ENCODE results near the gene MYL4.

The MYL4 gene

GRCh38 chr17:47243737-47244598, 34.8 kb downstream of the MYL4 start:
- no peak for DNase-seq (ENCODE audit: low read depth in 1 of 2, low spot score in 1 of 2)
- no peak for TF ChIP-seq JUND (IDR thresholded peaks at IDR 0.05; ENCODE audit: low read depth)
- in situ Hi-C loops (cut with HindIII; ENCODE audit: low pct_unique_long_range_greater_than_20kb, low sequenced_read_pairs), result no loop called here

DNA sequence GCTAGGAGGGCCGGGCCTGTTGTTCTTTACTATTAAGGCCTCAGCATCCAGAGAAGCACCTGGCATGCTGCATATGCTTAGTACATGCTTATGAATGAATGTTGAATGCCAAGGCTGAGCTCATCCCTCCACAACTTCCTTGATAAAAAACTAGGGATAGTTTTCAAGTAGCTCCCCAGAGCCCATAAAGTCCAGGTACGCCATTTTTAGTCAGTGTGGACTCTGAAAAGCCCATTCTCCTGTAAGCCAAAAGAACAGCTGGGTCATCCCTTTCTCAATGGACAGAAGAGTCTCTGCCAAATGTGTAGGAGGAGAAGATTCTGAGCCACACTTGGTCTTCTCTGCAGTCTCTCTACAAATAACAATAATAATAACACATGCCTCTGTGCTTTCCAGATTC, 35.5 kb downstream of the MYL4 start:
- in situ Hi-C loops (cut with HindIII; ENCODE audit: low pct_unique_long_range_greater_than_20kb, low sequenced_read_pairs), result no loop called here
- TF ChIP-seq JUND (IDR thresholded peaks at IDR 0.05; ENCODE audit: low read depth), result no peak

DNA sequence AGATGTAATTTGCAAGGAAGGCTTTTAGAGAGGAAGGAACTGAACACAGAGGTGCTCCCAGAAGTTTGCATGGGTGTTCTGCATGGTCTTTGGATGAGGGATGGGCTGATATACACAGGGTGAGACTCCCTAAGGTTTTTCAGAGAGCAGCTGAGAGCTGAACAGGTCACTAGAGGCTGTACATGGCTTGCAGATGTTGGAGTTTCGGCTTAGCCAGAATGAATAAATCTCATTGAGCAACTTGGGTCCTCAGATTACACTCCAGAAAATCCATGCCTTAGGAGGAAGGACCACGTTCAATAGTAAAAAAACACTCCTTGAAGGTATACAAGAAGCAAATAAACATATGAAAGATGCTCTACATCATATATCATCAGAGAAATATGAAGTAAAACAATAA, 37.0 kb downstream of the MYL4 start:
- DNase-seq (ENCODE audit: low read depth in 1 of 2, low spot score in 1 of 2), result no peak
- no peak for TF ChIP-seq JUND (IDR thresholded peaks at IDR 0.05; ENCODE audit: low read depth)
- in situ Hi-C loops (cut with HindIII; ENCODE audit: low pct_unique_long_range_greater_than_20kb, low sequenced_read_pairs), result no loop called here

More for the DNA sequence above, 35.5 kb downstream of the MYL4 start:
- DNase-seq (ENCODE audit: low read depth in 1 of 2, low spot score in 1 of 2), result no peak

DNA sequence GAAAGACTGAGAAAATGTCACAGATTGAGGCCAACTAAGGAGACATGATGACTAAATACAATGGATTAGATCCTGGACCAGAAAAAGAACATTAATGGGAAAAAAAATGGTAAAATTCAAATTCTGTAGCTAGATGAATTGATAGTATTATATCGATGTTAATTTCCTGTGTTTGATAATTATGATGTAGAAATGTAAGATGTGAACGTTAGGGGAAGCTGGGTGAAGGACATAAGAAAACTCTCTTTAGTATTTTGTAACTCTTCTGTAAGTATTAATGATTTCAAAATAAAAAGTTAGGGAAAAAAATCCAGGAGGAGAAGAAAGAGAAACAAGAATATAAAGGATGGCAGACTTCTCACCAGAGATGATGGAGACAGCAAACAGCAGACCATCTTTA, 41.7 kb downstream of the MYL4 start:
- in situ Hi-C loops (cut with HindIII; ENCODE audit: low pct_unique_long_range_greater_than_20kb, low sequenced_read_pairs), result no loop called here
- no peak for DNase-seq (ENCODE audit: low read depth in 1 of 2, low spot score in 1 of 2)
- TF ChIP-seq JUND (IDR thresholded peaks at IDR 0.05; ENCODE audit: low read depth), result no peak

DNA sequence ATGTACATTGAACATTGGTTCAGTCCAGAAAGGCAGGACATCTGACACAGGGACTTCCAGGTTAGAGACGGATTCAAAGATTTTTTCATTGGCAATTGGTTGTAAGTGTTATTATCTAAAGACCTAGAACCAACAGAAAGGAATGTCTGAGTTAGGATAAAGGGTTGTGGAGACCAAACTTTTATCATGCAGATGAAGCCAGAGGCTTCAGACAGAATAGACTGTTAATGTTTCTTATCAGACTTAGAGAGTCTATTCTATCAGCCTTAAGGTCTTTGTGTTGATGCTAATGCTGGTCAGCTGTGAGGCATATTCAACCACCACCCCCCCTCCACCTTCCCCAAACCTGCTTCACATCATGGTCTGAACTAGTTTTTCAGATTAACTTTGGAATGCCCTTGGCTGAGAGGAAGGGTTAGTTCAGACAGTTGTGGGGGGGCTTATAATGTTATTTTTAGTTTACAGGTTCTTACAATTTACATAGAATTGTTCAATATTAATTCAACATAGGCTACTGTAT, 42.3 kb downstream of the MYL4 start:
- TF ChIP-seq JUND (IDR thresholded peaks at IDR 0.05; ENCODE audit: low read depth), result no peak
- in situ Hi-C loops (cut with HindIII; ENCODE audit: low pct_unique_long_range_greater_than_20kb, low sequenced_read_pairs), result no loop called here

DNA sequence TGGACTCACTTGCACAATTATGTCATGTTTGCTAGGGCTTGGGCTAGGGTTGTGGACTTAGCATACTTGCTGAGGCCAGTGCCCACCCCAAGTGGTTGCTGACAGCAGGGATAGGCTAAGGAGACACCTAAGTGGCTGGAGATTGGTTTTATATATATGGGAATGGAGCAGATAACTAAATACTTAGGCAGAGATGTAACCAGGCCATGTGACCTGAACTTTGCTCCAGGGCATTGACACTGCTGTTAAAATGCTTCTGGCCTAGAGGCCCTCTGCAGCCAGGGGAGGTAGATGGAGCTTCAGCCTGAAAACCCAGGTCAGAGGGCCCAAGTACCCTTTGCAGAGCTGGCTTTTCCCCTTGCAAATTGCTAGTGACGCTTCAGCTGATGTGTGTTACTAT, 43.1 kb downstream of the MYL4 start:
- no peak for DNase-seq (ENCODE audit: low read depth in 1 of 2, low spot score in 1 of 2)
- in situ Hi-C loops (cut with HindIII; ENCODE audit: low pct_unique_long_range_greater_than_20kb, low sequenced_read_pairs), result no loop called here
- TF ChIP-seq JUND (IDR thresholded peaks at IDR 0.05; ENCODE audit: low read depth), result no peak

More for the DNA sequence above, 42.3 kb downstream of the MYL4 start:
- no peak for DNase-seq (ENCODE audit: low read depth in 1 of 2, low spot score in 1 of 2)

DNA sequence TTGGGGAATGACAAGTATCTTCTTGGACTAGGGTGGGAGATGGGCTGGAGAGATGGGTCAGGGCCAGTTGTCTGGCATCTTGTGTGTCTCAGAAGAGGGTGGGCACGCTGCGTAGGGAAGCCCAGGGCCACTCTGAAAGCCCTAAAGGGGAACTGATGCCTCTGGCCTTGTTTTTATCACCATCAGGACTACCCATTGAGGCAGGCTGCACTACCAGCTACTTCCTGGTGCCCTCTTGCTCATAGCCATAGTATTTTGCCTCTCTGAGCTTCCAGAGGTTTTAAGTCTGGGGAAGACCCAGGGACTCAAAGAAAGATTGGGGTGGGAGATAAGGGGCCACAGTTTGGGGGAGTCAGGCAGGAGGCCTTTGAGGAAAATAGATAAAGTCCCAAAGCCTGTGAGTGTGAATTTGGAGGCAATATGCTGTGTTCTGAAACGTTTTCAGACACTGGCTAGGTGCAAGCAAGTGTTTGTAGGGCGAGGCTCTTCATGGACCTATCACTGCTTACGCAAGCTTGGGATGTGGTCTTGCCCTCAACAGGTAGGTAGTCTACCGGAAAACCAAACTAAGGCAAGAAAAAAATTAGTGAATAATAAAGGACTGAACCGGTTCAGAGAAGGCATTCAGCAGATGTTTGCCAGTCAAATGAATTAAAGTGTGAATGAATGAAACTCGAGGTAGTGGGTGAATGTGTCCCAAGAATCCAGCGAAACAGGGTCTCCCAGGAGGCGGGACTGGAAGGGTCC, 43.8 kb downstream of the MYL4 start:
- TF ChIP-seq JUND (IDR thresholded peaks at IDR 0.05; ENCODE audit: low read depth), result no peak
- no peak for DNase-seq (ENCODE audit: low read depth in 1 of 2, low spot score in 1 of 2)
- in situ Hi-C loops (cut with HindIII; ENCODE audit: low pct_unique_long_range_greater_than_20kb, low sequenced_read_pairs), result no loop called here

DNA sequence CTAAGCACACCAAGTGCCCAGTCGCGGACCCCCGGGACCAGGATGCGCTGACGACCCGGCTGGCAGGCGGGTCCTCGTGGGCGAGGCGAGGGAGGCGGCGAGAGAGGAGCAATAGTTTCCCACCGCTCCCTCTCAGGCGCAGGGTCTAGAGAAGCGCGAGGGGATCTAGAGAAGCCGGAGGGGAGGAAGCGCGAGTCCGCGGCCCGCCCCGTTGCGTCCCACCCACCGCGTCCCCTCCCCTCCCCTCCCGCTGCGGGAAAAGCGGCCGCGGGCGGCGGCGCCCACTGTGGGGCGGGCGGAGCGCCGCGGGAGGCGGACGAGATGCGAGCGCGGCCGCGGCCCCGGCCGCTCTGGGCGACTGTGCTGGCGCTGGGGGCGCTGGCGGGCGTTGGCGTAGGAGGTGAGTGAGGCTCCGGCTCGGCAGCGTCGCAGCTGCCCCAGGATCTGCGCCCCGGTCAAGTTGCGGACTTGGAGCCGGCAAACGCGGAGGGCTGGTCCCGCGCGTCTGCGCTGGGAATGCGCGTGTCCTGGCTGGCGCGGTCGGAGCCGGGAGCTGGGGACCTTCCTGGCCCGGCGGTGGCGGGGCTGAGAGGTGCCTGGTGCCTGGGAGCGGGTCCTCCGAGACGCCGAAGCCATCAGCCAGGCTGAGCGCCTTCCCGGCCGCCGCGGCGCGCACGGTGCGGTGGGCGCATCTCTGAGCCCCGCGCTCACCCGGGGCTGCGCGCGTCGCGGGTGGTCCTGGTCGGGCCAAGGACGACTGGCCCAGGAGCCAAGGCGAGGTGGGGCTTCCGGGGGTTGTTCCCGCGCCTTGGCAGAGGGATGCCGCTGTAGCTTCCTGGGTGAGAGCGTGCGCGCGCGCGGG, 44.6 kb downstream of the MYL4 start, which contains the start of gene ITGB3:
Gene ITGB3 (plus strand): TSS at position 287 of the 862 bp plus-strand sequence. CDS start 35 bp downstream, at position 322.
- DNase-seq (ENCODE audit: low read depth in 1 of 2, low spot score in 1 of 2), result peak; percentile 72
- in situ Hi-C loops (cut with HindIII; ENCODE audit: low pct_unique_long_range_greater_than_20kb, low sequenced_read_pairs), result no loop called here
- no peak for TF ChIP-seq JUND (IDR thresholded peaks at IDR 0.05; ENCODE audit: low read depth)

DNA sequence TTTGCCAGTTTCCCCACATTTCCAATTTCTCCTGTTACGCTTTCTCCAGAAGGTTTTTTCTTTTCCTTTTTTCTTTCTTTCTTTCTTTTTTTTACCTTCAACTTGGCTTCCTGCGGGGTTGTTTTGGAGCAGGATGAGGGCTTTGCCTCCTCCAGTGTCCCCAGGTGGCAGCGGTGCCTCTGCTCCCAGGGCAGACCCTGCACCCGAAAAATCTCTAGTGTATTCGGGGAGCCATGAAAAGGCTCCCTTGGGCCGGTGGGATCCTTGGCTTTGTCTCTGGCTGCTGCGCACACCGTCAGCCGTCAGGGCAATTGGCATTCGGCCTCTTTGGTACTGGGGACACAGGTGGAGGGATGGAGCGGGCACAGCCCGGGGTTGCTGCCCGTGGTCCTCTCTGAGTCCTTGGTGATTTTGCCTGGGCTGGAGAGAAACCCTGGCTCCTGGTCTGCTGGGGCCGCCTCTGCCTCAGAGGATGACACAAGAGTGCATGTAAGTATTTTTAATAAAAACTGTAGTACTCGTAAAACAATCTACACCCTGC, 45.3 kb downstream of the MYL4 start:
- TF ChIP-seq JUND (IDR thresholded peaks at IDR 0.05; ENCODE audit: low read depth), result no peak
- in situ Hi-C loops (cut with HindIII; ENCODE audit: low pct_unique_long_range_greater_than_20kb, low sequenced_read_pairs), result no loop called here
- no peak for DNase-seq (ENCODE audit: low read depth in 1 of 2, low spot score in 1 of 2)

- no peak for DNase-seq (ENCODE audit: low read depth in 1 of 2, low spot score in 1 of 2)
- no peak for TF ChIP-seq JUND (IDR thresholded peaks at IDR 0.05; ENCODE audit: low read depth)
- in situ Hi-C loops (cut with HindIII; ENCODE audit: low pct_unique_long_range_greater_than_20kb, low sequenced_read_pairs), result no loop called here
Measured at GRCh38 chr17:47257651-47258339, 48.6 kb downstream of the MYL4 start.

DNA sequence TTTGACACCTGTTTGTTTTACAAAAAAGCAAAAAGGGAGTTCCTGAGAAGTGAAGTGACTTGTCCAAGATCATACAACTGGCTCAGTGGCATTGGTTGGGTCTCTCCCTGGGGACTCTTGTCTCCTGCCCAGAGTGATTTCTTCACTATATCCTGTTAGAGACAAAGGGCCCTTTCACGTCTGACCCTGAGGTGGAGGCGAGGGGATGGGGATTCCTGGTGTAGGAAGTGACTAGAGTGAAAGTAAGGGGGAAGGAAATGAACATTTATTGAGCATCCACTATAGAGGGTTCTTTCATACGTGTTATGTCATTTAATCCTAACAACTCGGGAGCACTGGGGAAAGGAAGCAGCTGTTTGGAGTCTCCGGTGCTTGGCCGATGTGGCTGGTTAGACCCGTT, 53.4 kb downstream of the MYL4 start:
- TF ChIP-seq JUND (IDR thresholded peaks at IDR 0.05; ENCODE audit: low read depth), result no peak
- DNase-seq (ENCODE audit: low read depth in 1 of 2, low spot score in 1 of 2), result no peak
- in situ Hi-C loops (cut with HindIII; ENCODE audit: low pct_unique_long_range_greater_than_20kb, low sequenced_read_pairs), result no loop called here
